Muscle of leg (tissue), 11 donors: ENCODE data around the gene APP. TPM values are rescaled to one million over a fixed set of nuclear protein-coding genes. Genes with fewer than 3 reads are reported as not detected.

Experiments used
- DNase-seq: peaks from one replicate; pipeline ENCODE4 v3.0.0; 2013
- H3K27ac ChIP-seq: one replicate; pipeline ENCODE4 v1.5.1; 2013; ENCODE audit warnings: mild to moderate bottlenecking, low read length, control low read depth
- H3K27me3 ChIP-seq: one replicate; pipeline ENCODE4 v1.6.1; 2013; ENCODE audit warnings: low read length; ENCODE audit not compliant: control insufficient read depth, insufficient read depth
- H3K36me3 ChIP-seq: one replicate; pipeline ENCODE4 v1.6.1; 2013; ENCODE audit warnings: low read length; ENCODE audit not compliant: control insufficient read depth, insufficient read depth
- H3K4me1 ChIP-seq: one replicate; pipeline ENCODE4 v1.6.1; 2013; ENCODE audit warnings: low read length; ENCODE audit not compliant: control insufficient read depth, insufficient read depth
- H3K4me3 ChIP-seq: one replicate; pipeline ENCODE4 v1.5.1; 2013; ENCODE audit warnings: low read length, control low read depth
- H3K9me3 ChIP-seq: replicated peaks from 2 replicates; pipeline ENCODE4 v1.6.1; 2013; ENCODE audit warnings: low read depth, low read length; ENCODE audit not compliant: control insufficient read depth
- WGBS: methylation state at CpG from one replicate; pipeline ENCODE4 v1.1.5; 2013; ENCODE audit warnings: missing lambda C conversion rate; ENCODE audit not compliant: insufficient coverage; 5-methylcytosine and 5-hydroxymethylcytosine counted together
- polyA plus RNA-seq, 8 donors: library from polyadenylated mRNA; unstranded; fragments of 120-200 nt; gene quantifications; one replicate each; pipeline versions ENCODE4 v1.2.1 to v1.2.3, GENCODE V29; 2013; ENCODE audit warnings: inconsistent platforms in 1 of 8, low replicate concordance in 1 of 8; ENCODE audit not compliant: insufficient read length in 8 of 8, insufficient read depth in 1 of 8
- total RNA-seq: library from RNA; stranded (reverse); fragments of 120-200 nt; gene quantifications from one replicate; pipeline ENCODE4 v1.2.4, GENCODE V29; 2013

The APP gene
- total and polyA plus RNA-seq, 9 donors: 154 to 476 (median 322) TPM

- H3K27me3 ChIP-seq: no peaks in the 10 kb centered on the region
These were observed 47.6 kb downstream of the APP start for GRCh38 chr21:26123012-26123411.

GRCh38 chr21:26120828-26121227 lies 49.7 kb downstream of the APP start:
- no peaks in the 10 kb centered on the region for H3K9me3 ChIP-seq
- no peak overlapping the region for H3K27ac ChIP-seq
- no CpG with 5 or more reads among the region's 4 CpGs for WGBS
- H3K4me1 ChIP-seq: peaks cover 7% of the 10 kb centered on the region
- no peak for DNase-seq
- no peak overlapping the region for H3K4me3 ChIP-seq
- no peaks in the 10 kb centered on the region for H3K27me3 ChIP-seq
- H3K36me3 ChIP-seq: no peaks in the 10 kb centered on the region

More at GRCh38 chr21:26123012-26123411, 47.6 kb downstream of the APP start:
- Histone ChIP-seq H3K4me3 (no peak overlapping the region), H3K27ac (no peak overlapping the region), H3K36me3 (no peaks in the 10 kb centered on the region), H3K4me1 (peaks cover 4% of the 10 kb centered on the region), H3K9me3 (no peaks in the 10 kb centered on the region)
- no CpG with 5 or more reads among the region's 1 CpG for WGBS
- no peak for DNase-seq

DNA sequence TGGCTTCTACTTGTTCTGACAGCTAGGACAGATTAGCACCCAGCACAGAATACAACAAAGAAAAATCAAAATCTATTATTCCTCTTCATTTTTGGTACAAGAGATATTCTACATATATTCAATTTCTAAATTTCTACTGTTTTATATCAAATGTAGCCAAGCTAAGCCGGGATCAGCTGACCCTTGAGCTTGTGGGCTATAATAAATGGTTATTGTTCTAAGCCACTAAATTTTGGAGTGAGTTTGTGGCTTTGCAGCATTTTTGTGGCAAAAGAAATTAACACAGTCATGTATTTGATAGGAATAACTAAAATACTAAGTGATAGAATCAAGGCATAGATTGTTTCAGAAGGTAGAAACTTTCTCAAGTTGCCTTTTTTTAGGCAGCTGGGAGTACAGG lies 50.7 kb downstream of the APP start:
- H3K4me3 ChIP-seq: no peak overlapping the region
- peaks cover 8% of the 10 kb centered on the region for H3K4me1 ChIP-seq
- no peaks in the 10 kb centered on the region for H3K36me3 ChIP-seq
- H3K27me3 ChIP-seq: no peaks in the 10 kb centered on the region
- H3K9me3 ChIP-seq: no peaks in the 10 kb centered on the region
- no CpG with 5 or more reads among the region's 1 CpG for WGBS
- no peak for DNase-seq
- H3K27ac ChIP-seq: no peak overlapping the region

- Histone ChIP-seq H3K27ac (no peak overlapping the region), H3K4me3 (no peak overlapping the region), H3K36me3 (no peaks in the 10 kb centered on the region), H3K9me3 (no peaks in the 10 kb centered on the region), H3K4me1 (peaks cover 4% of the 10 kb centered on the region), H3K27me3 (no peaks in the 10 kb centered on the region)
- DNase-seq: no peak
- WGBS: no CpG with 5 or more reads among the region's 2 CpGs
These were observed 51.5 kb downstream of the APP start for GRCh38 chr21:26118938-26119540.

GRCh38 chr21:26117972-26118367 lies 52.6 kb downstream of the APP start:
- Histone ChIP-seq H3K4me1 (peaks cover 4% of the 10 kb centered on the region), H3K36me3 (no peaks in the 10 kb centered on the region), H3K27me3 (no peaks in the 10 kb centered on the region), H3K4me3 (no peak overlapping the region), H3K27ac (no peak overlapping the region), H3K9me3 (no peaks in the 10 kb centered on the region)
- no peak for DNase-seq
- no CpG with 5 or more reads among the region's 3 CpGs for WGBS

- H3K27ac ChIP-seq: no peak overlapping the region
- WGBS: 92% methylated on average over 2 of the region's 5 CpGs
- H3K4me3 ChIP-seq: no peak overlapping the region
- no peaks in the 10 kb centered on the region for H3K36me3 ChIP-seq
- H3K9me3 ChIP-seq: no peaks in the 10 kb centered on the region
- peak; percentile 14 for DNase-seq
- H3K27me3 ChIP-seq: no peaks in the 10 kb centered on the region
- H3K4me1 ChIP-seq: peaks cover 4% of the 10 kb centered on the region
These were observed 53.1 kb downstream of the APP start for GRCh38 chr21:26117324-26117971.

GRCh38 chr21:26116456-26117011 lies 54.0 kb downstream of the APP start:
- WGBS: no CpG with 5 or more reads among the region's 5 CpGs
- no peaks in the 10 kb centered on the region for H3K27me3 ChIP-seq
- H3K4me1 ChIP-seq: peaks cover 4% of the 10 kb centered on the region
- H3K4me3 ChIP-seq: no peak overlapping the region
- no peaks in the 10 kb centered on the region for H3K9me3 ChIP-seq
- H3K27ac ChIP-seq: peak overlapping the region; percentile 69
- H3K36me3 ChIP-seq: no peaks in the 10 kb centered on the region
- DNase-seq: peak; percentile 51

- peak; percentile 60 for DNase-seq
- no peak overlapping the region for H3K4me3 ChIP-seq
These were observed 54.7 kb downstream of the APP start for GRCh38 chr21:26115899-26116298.

DNA sequence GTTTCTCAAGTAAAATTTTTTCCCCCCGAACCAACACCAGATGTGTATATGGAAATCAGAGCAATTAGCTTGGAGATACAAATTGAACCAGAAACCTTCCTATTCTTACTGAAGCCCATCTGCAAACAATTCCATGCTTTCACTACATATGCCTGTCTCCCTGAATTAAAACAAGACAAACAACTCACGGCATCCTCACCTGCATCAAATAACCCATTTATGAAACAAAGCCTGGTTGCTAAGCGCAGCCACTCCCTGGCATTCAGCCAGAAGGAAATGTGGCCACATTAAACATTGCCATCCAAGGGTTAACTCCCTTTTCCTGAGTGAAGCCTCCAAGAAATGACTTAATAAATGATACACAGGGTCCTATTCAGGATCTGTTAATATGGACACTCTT lies 55.3 kb downstream of the APP start:
- peak; percentile 33 for DNase-seq
- Histone ChIP-seq H3K36me3 (peaks cover 3% of the 10 kb centered on the region), H3K27ac (peak overlapping the region; percentile 52), H3K4me1 (peaks cover 4% of the 10 kb centered on the region), H3K27me3 (no peaks in the 10 kb centered on the region), H3K9me3 (no peaks in the 10 kb centered on the region), H3K4me3 (no peak overlapping the region)
- 31% methylated on average over 2 of the region's 3 CpGs for WGBS

More at GRCh38 chr21:26115899-26116298, 54.7 kb downstream of the APP start:
- H3K9me3 ChIP-seq: no peaks in the 10 kb centered on the region
- no peaks in the 10 kb centered on the region for H3K27me3 ChIP-seq
- H3K27ac ChIP-seq: peak overlapping the region; percentile 69
- H3K4me1 ChIP-seq: peaks cover 4% of the 10 kb centered on the region
- H3K36me3 ChIP-seq: peaks cover 3% of the 10 kb centered on the region
- no CpG with 5 or more reads among the region's 2 CpGs for WGBS

GRCh38 chr21:26112975-26113374 lies 57.6 kb downstream of the APP start:
- peaks cover 4% of the 10 kb centered on the region for H3K4me1 ChIP-seq
- no peak overlapping the region for H3K4me3 ChIP-seq
- WGBS: 94% methylated on average over 2 of the region's 3 CpGs
- no peaks in the 10 kb centered on the region for H3K9me3 ChIP-seq
- peaks cover 10% of the 10 kb centered on the region for H3K36me3 ChIP-seq
- H3K27me3 ChIP-seq: no peaks in the 10 kb centered on the region
- H3K27ac ChIP-seq: no peak overlapping the region
- no peak for DNase-seq
